Fibroblast of upper back skin (primary cell): ENCODE data around the gene HTR1E.
"Not testable (repeated sequence)": the region's sequence is repeated elsewhere in the genome, so short reads cannot be mapped to it uniquely, and the experiment has no call there.

ENCODE experiments used
- DNase-seq: peaks from one replicate; pipeline ENCODE4 v3.0.0-alpha.2; 2013

The HTR1E gene

DNA sequence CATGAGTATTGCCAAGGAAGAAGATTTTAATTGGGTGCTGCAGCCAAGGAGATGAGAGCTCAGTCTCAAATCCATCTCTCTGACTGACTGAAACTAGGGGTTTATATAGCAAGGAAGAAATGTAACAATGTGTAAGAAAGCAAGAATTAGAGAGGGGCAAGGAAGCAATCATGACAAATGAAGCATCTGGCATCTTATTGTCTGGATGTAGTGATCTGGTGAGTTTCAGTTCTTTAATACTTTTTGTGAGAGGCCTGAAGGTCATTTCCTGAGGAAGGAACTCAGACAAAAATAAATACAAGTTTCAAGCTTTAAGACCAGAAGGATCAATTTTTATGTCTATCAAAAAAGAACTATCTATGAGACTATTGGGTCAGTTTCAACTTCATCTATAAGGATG, 64.2 kb downstream of the HTR1E start:
- DNase-seq = no peak

DNA sequence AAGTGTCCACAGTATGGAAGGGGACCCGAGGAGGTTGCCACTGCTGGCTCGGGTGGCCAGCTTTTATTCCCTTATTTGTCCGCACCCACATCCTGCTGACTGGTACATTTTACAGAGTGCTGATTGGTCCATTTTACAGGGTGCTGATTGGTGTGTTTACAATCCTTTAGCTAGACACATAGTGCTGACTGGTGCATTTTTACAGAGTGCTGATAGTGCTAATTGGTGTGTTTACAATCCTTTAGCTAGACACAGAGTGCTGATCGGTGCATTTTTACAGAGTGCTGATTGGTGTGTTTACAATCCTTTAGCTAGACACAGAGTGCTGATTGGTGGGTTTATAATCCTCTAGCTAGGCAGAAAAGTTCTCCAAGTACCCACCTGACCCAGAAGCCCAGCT, 65.1 kb downstream of the HTR1E start:
- DNase-seq = not testable (repeated sequence)

GRCh38 chr6:87006541-87006940, 69.2 kb downstream of the HTR1E start:
- not testable (repeated sequence) for DNase-seq

- DNase-seq = not testable (repeated sequence)
Observed at GRCh38 chr6:87009581-87009980, 72.3 kb downstream of the HTR1E start.

GRCh38 chr6:87012035-87012434, 74.7 kb downstream of the HTR1E start:
- DNase-seq = no peak

GRCh38 chr6:87012743-87013142, 75.4 kb downstream of the HTR1E start:
- no peak for DNase-seq

DNA sequence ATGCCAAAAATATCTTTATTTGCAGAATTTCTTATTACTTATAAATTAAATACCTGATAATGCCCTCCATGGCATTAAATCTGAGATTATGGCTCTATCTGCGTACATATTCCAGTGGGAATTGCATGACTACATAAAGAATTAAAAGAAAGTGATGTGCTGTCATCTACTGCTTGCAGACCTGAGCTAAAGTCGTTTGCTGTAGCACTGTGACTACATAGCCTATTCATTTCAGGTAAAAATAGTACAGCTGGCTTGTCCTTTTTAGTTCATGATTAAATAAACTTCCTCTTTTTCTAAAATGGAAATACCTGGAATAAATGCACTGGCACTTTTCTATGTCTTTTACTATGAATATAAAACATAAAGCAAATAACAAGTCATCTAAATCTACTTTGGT, 79.4 kb downstream of the HTR1E start:
- DNase-seq = no peak

GRCh38 chr6:87027021-87027420, 89.7 kb downstream of the HTR1E start:
- DNase-seq = no peak

- DNase-seq = peak; percentile 31
Observed at GRCh38 chr6:87029711-87030314, 92.5 kb downstream of the HTR1E start.

DNA sequence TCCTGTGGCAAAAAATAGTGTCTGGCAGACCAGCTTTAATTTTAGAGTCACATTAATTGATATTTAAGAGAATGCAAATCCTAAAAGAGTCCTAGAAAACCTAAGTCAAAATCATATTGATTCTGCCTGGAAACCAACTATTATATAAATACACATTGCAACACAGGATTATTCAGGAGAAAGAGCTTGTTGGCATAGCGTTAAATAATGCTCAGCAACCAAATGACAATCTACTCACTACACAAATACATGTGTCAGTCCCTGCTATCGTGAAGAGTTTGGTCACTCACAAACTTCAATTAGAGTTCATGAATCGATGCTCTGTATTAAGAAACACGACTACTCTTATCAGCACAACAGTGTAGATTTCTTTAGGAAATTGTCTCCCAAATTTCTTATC, 103.4 kb downstream of the HTR1E start:
- DNase-seq = no peak

DNA sequence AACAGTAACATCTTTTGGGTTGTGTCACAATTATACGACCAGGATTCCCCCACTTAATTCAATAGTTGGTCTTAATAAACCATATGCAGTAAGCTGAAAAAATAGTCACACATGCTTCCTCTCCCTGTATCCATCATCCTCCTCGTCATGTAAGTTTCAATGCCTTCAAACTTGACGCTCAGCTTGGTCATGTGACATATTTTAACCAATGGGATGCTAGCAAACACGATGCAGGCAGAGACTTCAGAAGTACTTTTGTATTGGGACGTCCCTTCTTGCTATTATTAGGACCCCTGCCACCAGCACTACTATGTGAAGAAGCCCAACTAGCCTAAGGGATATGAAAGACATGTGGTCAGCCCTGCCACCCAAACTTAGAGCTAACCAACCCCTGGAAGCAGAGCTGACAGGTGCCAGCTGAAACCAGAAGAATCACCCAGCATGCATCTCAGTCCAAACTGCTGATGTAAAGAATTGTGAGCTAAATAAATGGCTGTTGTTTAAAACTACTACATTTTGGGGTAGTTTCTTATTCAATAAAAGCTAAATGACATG, 108.3 kb downstream of the HTR1E start:
- no peak for DNase-seq

DNA sequence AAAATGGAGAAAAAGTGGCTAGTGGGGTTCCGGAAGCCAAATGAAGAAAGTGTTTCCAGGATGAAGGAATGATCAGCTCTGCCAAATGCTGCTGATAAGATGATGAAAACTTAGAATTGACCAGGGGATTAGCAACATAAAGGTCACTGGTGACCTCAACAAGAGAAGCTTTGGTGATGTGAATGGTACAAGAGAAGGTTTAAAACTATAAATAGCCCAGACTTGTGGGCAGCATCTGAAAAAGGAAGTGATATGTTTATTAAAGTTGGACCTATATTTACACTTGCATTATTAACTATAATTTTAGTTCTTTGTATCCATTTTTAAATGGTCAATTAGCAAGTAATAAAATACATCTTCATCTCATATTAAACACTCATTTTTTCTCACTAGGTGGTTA, 112.5 kb downstream of the HTR1E start:
- no peak for DNase-seq

DNA sequence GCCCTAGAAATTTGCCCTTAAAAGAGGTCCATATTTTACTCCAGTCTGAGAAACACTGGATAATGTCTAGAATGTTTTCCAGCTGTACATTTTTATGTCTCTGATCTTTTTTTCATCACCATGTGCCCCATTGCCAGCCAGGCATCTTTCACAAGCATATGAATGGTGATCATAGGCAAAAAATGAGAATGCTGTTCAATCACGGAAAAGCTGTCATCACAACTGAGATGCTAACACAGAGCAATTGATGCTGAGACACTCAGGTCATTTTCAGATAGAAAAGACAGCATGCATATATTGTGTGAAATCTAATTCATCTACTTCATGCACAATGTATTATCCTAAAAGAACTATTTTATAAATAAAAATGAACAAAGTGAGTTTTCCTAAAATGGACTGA, 116.0 kb downstream of the HTR1E start:
- no peak for DNase-seq

- DNase-seq = no peak
Observed at GRCh38 chr6:87054143-87054833, 117.0 kb downstream of the HTR1E start.

DNA sequence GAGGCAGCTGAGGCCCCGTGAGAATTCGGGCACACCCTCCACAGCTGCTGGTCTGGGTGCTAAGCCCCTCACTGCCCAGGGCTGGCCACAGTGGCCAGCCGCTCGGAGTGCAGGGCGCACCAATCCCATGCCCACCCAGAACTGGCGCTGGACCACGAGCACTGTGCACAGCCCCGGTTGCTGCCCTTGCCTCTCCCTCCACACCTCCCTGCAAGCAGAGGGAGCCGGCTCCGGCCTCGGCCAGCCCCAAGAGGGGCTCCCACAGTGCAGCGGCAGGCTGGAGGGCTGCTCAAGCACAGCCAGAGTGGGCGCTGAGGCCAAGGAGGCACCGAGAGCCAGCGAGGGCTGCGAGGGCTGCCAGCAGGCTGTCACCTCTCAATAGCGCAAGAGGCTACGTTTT, 122.6 kb downstream of the HTR1E start:
- no peak for DNase-seq

DNA sequence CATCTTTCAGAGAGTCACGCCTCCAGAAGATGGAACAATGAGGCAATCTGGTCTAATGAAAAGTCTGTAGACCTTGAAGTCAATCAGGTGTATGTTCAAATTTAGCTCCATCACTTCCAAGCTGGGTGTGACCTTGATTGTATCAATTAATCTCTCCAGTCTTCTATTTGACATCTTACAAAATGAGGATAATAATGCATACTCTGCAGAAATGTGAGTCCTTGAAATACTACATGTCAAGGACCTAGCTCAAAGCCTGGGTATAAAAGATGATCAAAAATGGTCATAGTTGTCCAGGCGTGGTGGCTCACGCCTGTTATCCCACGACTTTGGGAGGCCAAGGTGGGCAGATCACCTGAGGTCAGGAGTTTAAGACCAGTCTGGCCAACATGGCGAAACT, 127.8 kb downstream of the HTR1E start:
- no peak for DNase-seq
